ENCODE results near the gene TMCC1. TPM values are rescaled to one million over a fixed set of nuclear protein-coding genes. Genes with fewer than 3 reads are reported as not detected.

The TMCC1 gene
- total RNA-seq, 1 donor from 2014 or later: 18.0 TPM

DNA sequence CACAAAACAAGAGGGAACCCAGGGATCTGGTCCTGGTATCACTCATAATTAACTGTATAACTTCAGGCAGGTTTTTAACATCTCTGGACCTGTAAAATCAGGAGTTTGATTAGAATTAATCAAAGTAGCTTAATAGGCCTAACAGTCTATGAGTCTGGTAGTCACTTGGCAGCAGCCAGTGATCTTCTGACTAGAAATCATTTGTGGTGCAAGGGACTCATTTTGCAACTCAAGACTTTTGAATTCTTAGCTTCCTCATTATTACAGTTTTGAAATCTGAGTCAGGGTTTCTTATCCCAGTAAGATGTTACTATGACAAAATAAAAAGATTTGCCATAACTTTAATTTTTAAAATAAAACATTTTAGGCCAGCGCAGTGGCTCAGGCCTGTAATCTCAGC lies 70.8 kb downstream of the TMCC1 start:
- DNase-seq (ENCODE audit: low spot score): no peak
- Mint-ChIP-seq H3K27ac (no peak overlapping the region), H3K36me3 (ENCODE audit: low read depth) (peaks cover 10% of the 10 kb centered on the region), H3K27me3 (ENCODE audit: low read depth) (no peaks in the 10 kb centered on the region), H3K9me3 (no peaks in the 10 kb centered on the region), H3K4me1 (ENCODE audit: low read depth) (peaks cover 10% of the 10 kb centered on the region), H3K4me3 (ENCODE audit: low read depth) (no peak overlapping the region)
- intact Hi-C loops (cut with micrococcal nuclease): no loop called here

DNA sequence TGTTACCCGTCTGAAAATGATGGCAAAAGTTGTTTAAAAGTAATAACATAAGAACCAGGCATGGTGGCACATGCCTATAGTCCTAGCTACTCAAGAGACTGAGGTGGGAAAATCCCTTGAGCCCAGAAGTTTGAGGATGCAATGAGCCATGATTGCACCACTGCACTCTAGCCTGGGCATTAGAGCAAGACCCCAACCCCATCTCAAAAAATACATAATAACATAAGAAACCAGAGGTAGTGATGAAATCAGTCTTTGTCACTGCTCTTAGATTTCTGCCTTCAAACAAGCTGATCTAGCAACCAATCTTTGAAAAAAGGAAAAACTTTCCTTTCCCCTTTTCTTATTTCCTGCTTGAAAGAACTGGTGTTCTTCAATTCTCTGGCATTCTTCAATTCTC lies 71.3 kb downstream of the TMCC1 start:
- intact Hi-C loops (cut with micrococcal nuclease): no loop called here
- no peak overlapping the region for H3K4me3 Mint-ChIP-seq (ENCODE audit: low read depth)
- peaks cover 6% of the 10 kb centered on the region for H3K4me1 Mint-ChIP-seq (ENCODE audit: low read depth)
- no peak overlapping the region for H3K27ac Mint-ChIP-seq
- no peaks in the 10 kb centered on the region for H3K27me3 Mint-ChIP-seq (ENCODE audit: low read depth)
- no peaks in the 10 kb centered on the region for H3K9me3 Mint-ChIP-seq
- H3K36me3 Mint-ChIP-seq (ENCODE audit: low read depth): peaks cover 6% of the 10 kb centered on the region
- DNase-seq (ENCODE audit: low spot score): no peak

DNA sequence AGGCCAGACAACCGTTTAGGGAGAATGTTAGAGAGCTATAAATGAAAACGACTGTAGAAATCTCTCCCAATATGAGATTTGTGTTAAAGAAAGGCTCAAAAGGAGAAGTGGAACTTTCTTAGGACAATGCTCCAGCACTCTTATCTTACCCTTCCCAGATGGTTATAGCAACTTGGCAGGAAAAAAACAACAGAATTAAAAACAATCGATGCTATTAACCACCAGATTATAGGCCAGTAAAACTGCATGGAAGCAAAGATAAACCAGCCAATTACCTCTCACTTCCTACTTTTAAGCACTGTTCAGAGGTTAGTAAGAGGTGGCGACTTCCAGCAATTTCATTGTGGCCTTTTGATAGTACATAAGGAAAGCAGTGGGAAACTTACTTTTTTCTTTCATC lies 72.9 kb downstream of the TMCC1 start:
- Mint-ChIP-seq H3K27me3 (ENCODE audit: low read depth) (no peaks in the 10 kb centered on the region), H3K9me3 (no peaks in the 10 kb centered on the region), H3K4me1 (ENCODE audit: low read depth) (no peaks in the 10 kb centered on the region), H3K36me3 (ENCODE audit: low read depth) (peaks cover 4% of the 10 kb centered on the region), H3K4me3 (ENCODE audit: low read depth) (no peak overlapping the region), H3K27ac (no peak overlapping the region)
- intact Hi-C loops (cut with micrococcal nuclease): no loop called here
- DNase-seq (ENCODE audit: low spot score): no peak

DNA sequence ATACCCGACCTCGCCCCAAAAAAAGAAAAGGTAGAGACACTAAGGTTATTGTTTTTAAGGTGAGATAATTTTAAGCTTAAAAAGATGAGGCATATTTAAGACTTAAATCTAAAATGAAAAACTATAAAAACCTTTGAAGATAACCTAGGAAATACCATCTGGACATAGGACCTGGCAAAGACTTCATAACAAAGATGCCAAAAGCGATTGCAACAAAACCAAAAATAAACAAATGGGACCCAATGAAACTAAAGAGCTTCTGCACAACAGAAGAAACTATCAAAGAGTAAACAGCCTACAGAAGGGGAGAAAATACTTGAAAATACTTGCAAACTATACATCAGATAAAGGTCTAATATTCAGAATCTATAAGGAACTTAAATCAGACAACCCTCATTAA lies 80.9 kb downstream of the TMCC1 start:
- no peaks in the 10 kb centered on the region for H3K4me1 Mint-ChIP-seq (ENCODE audit: low read depth)
- H3K27me3 Mint-ChIP-seq (ENCODE audit: low read depth): no peaks in the 10 kb centered on the region
- intact Hi-C loops (cut with micrococcal nuclease): no loop called here
- no peak overlapping the region for H3K27ac Mint-ChIP-seq
- H3K4me3 Mint-ChIP-seq (ENCODE audit: low read depth): no peak overlapping the region
- no peaks in the 10 kb centered on the region for H3K9me3 Mint-ChIP-seq
- no peaks in the 10 kb centered on the region for H3K36me3 Mint-ChIP-seq (ENCODE audit: low read depth)
- no peak for DNase-seq (ENCODE audit: low spot score)

DNA sequence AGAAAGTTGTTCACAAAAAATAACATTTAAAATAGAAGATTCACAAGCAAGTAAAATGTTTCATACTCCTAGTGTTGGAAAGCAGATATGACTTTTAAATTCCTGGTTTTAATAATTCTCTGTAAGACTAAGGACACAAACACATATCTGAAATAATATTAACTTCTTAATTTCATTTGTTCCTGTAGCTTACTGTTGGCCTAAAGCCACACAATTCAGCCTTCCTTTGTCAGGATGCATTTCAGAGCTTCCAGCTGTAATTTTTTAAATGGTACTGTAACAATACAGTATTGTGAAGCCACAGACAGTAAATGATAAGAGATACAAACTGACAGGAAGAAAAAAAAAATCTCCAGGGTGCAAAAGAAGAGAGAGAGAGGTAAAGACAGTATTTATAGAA lies 84.2 kb downstream of the TMCC1 start:
- H3K27ac Mint-ChIP-seq: no peak overlapping the region
- intact Hi-C loops (cut with micrococcal nuclease): no loop called here
- H3K36me3 Mint-ChIP-seq (ENCODE audit: low read depth): no peaks in the 10 kb centered on the region
- H3K9me3 Mint-ChIP-seq: no peaks in the 10 kb centered on the region
- no peak overlapping the region for H3K4me3 Mint-ChIP-seq (ENCODE audit: low read depth)
- no peaks in the 10 kb centered on the region for H3K27me3 Mint-ChIP-seq (ENCODE audit: low read depth)
- no peak for DNase-seq (ENCODE audit: low spot score)
- no peaks in the 10 kb centered on the region for H3K4me1 Mint-ChIP-seq (ENCODE audit: low read depth)

DNA sequence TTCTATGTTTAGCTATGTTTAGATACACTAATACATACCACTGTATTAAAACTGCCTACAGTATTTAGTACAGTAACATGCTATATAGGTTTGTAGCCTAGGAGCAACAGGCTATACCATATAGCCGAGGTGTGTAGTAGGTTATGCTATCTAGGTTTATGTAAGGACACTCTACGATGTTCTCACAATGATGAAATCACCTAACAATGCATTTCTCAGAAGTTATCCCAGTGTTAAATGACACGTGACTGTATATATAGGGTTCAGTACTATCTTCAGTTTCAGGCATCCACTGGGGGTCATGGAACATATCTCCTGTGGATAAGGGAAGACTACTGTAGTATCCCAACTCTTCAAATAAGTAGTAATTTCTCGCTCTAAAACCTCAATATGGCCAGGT lies 97.4 kb downstream of the TMCC1 start:
- intact Hi-C loops (cut with micrococcal nuclease): no loop called here
- no peak overlapping the region for H3K4me3 Mint-ChIP-seq (ENCODE audit: low read depth)
- H3K9me3 Mint-ChIP-seq: no peaks in the 10 kb centered on the region
- no peak for DNase-seq (ENCODE audit: low spot score)
- no peak overlapping the region for H3K27ac Mint-ChIP-seq
- no peaks in the 10 kb centered on the region for H3K36me3 Mint-ChIP-seq (ENCODE audit: low read depth)
- no peaks in the 10 kb centered on the region for H3K27me3 Mint-ChIP-seq (ENCODE audit: low read depth)
- H3K4me1 Mint-ChIP-seq (ENCODE audit: low read depth): peaks cover 11% of the 10 kb centered on the region

DNA sequence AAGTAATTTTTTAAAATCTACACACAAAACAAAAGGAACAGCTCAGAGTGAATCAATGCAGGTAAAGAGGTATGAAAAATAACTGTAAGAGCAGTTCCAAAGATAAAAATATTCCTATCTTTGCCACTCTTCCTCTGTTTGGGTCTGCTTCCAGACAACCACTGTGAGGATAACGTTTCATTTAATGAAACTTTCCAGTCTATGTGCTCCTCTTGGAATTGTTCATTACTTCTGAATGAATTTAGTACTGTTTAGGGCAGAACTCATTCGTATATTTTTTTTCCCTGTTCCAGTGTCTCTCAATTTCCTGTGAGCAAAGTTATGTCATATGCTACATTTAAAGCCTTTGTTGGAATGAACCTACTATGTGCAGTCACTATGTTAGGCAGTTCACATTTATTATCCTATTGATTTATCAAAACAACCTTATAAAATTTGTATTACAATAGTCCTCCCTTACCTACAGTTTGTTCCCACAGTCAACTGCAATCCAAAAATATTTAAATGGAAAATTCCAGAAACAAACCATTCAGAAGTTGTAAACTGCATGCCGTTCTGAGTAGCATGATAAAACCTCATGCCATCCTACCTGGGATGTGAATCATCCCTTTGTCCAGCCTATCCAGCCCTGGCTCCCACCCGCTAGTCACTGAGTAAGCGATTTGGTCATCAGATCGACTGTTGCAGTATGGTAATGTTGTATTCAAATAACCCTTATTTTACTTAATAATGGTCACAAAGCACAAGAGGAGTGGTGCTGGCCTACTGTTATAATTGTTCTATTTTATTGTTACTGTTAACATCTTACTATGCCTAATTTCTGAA lies 98.1 kb downstream of the TMCC1 start:
- Mint-ChIP-seq H3K4me3 (ENCODE audit: low read depth) (no peak overlapping the region), H3K27me3 (ENCODE audit: low read depth) (no peaks in the 10 kb centered on the region), H3K36me3 (ENCODE audit: low read depth) (no peaks in the 10 kb centered on the region), H3K27ac (no peak overlapping the region), H3K4me1 (ENCODE audit: low read depth) (peaks cover 11% of the 10 kb centered on the region), H3K9me3 (no peaks in the 10 kb centered on the region)
- DNase-seq (ENCODE audit: low spot score): no peak
- intact Hi-C loops (cut with micrococcal nuclease): no loop called here

DNA sequence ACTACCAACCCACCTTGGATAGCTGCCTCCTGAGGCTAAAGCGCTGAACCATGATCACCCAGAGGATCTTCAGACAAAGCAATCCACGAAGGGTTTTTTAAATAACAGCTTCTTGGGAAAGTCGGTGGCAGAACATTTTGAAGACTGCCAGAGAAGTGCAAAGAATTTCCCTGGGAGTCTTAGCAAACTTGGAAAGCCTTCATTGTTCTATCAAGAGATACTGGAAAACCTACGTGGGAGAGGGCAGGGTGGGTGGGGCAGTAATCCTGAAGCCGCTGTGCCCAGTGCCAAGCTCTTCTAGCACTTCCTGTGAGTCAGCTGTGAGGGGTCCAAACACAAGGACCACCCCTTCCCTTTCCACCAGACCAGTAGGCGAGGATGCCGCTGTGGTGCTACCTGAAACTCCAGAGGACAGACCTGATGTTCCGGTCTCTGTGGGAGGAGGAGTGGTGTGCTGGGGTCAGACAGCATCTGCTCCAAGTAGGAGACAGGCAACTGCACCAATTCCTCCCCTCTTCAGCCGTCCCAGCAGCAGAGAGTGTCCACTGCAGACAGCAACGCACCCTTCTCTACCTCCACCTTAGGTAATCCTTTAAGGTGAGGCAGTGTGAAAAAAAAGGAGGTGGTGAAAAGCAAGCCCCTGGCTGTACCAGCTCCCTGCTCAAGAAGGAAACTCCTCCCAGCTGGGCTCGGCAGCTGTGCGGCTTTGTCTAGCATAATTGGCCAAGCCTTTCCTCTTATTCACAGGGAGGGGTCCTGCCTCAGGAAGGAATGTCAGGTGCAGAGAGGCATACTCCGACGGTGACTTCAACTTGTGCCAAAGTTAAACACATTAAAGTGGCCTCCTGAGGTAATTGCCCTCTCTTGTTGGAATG lies 99.0 kb downstream of the TMCC1 start:
- intact Hi-C loops (cut with micrococcal nuclease): no loop called here
- no peak for DNase-seq (ENCODE audit: low spot score)
- H3K27me3 Mint-ChIP-seq (ENCODE audit: low read depth): no peaks in the 10 kb centered on the region
- no peaks in the 10 kb centered on the region for H3K9me3 Mint-ChIP-seq
- no peak overlapping the region for H3K4me3 Mint-ChIP-seq (ENCODE audit: low read depth)
- H3K27ac Mint-ChIP-seq: no peak overlapping the region
- no peaks in the 10 kb centered on the region for H3K36me3 Mint-ChIP-seq (ENCODE audit: low read depth)
- H3K4me1 Mint-ChIP-seq (ENCODE audit: low read depth): peaks cover 11% of the 10 kb centered on the region

DNA sequence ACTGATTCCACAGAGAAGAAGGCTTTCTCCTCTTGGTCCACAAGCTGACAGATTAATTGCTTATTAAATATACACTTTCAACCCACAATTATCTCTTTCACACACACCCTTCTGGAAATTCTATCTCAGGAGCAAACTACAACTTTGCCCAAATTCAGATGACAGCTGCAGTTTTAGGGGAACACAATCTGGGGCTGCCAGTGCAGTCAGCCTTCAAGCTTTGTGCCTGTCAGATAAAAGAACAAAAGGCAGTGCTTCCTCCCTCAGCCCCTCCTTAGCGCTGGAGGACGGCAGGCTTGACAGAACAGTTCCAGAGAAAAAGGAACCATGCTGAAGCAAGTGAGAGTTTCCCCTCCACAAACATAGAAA lies 99.6 kb downstream of the TMCC1 start:
- intact Hi-C loops (cut with micrococcal nuclease): no loop called here
- DNase-seq (ENCODE audit: low spot score): no peak
- Mint-ChIP-seq H3K36me3 (ENCODE audit: low read depth) (no peaks in the 10 kb centered on the region), H3K27me3 (ENCODE audit: low read depth) (no peaks in the 10 kb centered on the region), H3K9me3 (no peaks in the 10 kb centered on the region), H3K4me1 (ENCODE audit: low read depth) (peaks cover 11% of the 10 kb centered on the region), H3K27ac (no peak overlapping the region), H3K4me3 (ENCODE audit: low read depth) (no peak overlapping the region)

DNA sequence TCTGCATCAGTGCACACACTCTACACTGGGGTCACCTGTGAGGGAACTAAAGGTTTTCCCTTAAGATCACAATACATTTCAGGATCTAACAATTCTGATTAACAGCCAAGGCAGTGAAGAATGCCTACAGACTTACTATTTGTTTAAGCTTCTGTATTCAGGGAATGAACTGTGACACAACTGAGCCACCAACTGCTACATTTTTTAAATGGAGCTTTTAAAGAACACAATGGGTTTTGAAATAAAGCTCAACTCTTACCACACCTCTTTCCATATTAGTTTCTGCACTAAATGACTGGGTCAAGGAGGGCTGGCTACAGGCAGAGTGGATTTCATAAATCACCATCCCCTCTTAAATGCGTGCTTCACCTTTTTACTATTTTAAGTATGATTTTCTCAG lies 100.2 kb downstream of the TMCC1 start:
- intact Hi-C loops (cut with micrococcal nuclease): no loop called here
- Mint-ChIP-seq H3K4me3 (ENCODE audit: low read depth) (no peak overlapping the region), H3K9me3 (no peaks in the 10 kb centered on the region), H3K27me3 (ENCODE audit: low read depth) (no peaks in the 10 kb centered on the region), H3K27ac (no peak overlapping the region), H3K4me1 (ENCODE audit: low read depth) (peaks cover 11% of the 10 kb centered on the region), H3K36me3 (ENCODE audit: low read depth) (no peaks in the 10 kb centered on the region)
- no peak for DNase-seq (ENCODE audit: low spot score)

DNA sequence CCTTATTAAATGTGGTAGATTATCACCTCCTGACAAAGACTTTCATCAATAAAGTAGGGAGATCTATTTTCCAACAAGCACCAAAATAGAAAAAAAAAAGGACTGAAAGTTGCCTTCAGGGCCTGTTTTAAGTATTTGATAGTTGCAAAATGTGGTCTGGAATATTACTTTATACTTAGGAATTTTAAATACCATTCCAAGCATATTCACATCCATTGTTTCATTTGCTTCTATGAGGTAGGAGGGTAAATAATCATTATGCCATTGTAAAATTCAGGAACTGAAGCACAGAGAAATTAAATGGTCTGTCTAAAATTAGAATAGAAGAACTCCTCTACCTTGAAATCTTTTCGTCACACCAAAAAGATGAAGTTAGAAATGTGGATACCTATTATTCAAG lies 110.0 kb downstream of the TMCC1 start:
- Mint-ChIP-seq H3K4me1 (ENCODE audit: low read depth) (no peaks in the 10 kb centered on the region), H3K27ac (no peak overlapping the region), H3K36me3 (ENCODE audit: low read depth) (no peaks in the 10 kb centered on the region), H3K4me3 (ENCODE audit: low read depth) (no peak overlapping the region), H3K9me3 (peaks cover 5% of the 10 kb centered on the region), H3K27me3 (ENCODE audit: low read depth) (no peaks in the 10 kb centered on the region)
- no peak for DNase-seq (ENCODE audit: low spot score)
- intact Hi-C loops (cut with micrococcal nuclease): no loop called here

DNA sequence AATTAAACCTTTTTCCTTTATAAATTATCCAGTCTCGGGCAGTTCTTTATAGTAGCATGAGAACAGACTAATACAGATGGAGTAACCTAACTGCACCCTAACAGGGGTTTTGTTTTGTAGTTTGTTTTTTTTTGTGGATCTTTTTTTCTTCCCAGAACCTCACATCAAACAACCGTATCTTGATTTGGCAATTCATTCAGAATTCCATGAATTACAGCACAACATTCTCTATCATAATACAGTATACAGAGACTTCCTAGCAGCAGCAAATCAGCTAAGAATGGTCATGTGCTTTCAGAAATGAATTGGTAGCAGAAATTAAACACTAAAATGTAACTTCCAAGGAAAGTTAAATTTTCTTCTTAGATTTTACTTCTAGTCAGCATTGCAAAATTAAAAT lies 114.6 kb downstream of the TMCC1 start:
- H3K36me3 Mint-ChIP-seq (ENCODE audit: low read depth): no peaks in the 10 kb centered on the region
- no peak for DNase-seq (ENCODE audit: low spot score)
- no peaks in the 10 kb centered on the region for H3K27me3 Mint-ChIP-seq (ENCODE audit: low read depth)
- no peak overlapping the region for H3K27ac Mint-ChIP-seq
- no peaks in the 10 kb centered on the region for H3K4me1 Mint-ChIP-seq (ENCODE audit: low read depth)
- intact Hi-C loops (cut with micrococcal nuclease): no loop called here
- H3K9me3 Mint-ChIP-seq: peaks cover 9% of the 10 kb centered on the region
- no peak overlapping the region for H3K4me3 Mint-ChIP-seq (ENCODE audit: low read depth)

DNA sequence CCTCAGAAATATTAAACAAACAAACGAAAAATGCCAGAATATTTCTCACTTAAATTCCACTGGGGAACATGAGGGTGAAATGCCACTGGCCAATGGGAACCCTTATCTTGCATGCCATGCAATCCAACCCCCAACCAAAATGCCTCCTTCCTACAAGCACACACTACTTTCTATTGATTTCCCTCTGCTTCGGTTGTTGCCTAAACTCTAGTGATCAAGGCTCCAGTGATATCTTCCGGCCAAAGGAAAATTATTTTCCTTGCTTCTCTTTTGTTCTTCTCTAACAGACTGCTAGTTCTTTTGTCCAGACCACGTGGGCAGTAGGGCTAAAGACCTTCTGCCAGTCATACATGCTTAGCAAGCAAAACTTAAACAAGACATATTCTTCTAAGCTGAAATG lies 115.7 kb downstream of the TMCC1 start:
- Mint-ChIP-seq H3K36me3 (ENCODE audit: low read depth) (no peaks in the 10 kb centered on the region), H3K27me3 (ENCODE audit: low read depth) (no peaks in the 10 kb centered on the region), H3K27ac (no peak overlapping the region), H3K4me1 (ENCODE audit: low read depth) (no peaks in the 10 kb centered on the region), H3K9me3 (peaks cover 9% of the 10 kb centered on the region), H3K4me3 (ENCODE audit: low read depth) (no peak overlapping the region)
- intact Hi-C loops (cut with micrococcal nuclease): no loop called here
- DNase-seq (ENCODE audit: low spot score): no peak
